Heart left ventricle (tissue), 13 donors: Measurements from ENCODE around the gene SMAD3.

Source experiments
- CTCF ChIP-seq, 12 donors: fragments of 200-600 bp; sonication (generic) in 4 of 12; IDR thresholded peaks; one replicate each; pipeline versions ENCODE4 v1.5.0 to v1.8.0; 2018 to 2022; ENCODE audit warnings: antibody characterized with exemption in 12 of 12, mild to moderate bottlenecking in 5 of 12
- POLR2A ChIP-seq, 2 donors: fragments of 450-650 bp; IDR thresholded peaks; one replicate each; pipeline ENCODE4 v1.6.1; 2017; ENCODE audit warnings: antibody characterized with exemption in 2 of 2, mild to moderate bottlenecking in 2 of 2, moderate library complexity in 2 of 2
- donor health status: ischemic (EF 13 %, LVEDD 7.1; RV severe dilation, severe dysfunction).
- donor health status: DM: no; HTN: yes; CAD: no.
- donor health status: DM: no; HTN: no; CAD: no.
- donor health status: ischemic (EF 25% LVEDD 6.9; RV normal size, moderate dysfunction).
- donor health status: ischemic (EF 25% LVEDD 5.7; RV mildly dilated, moderate dysfunction).
- donor health status: ischemic (EF 35%, LVEDD 5.7; RV mildly dilated, moderate dysfunction).
- donor health status: nonischemic (EF 11% LVEDD 7.7; RV severe dilation, severe dysfunction).
- donor health status: DM: yes; HTN: yes; CAD: no.
- donor health status: PGD.
- donor health status: ischemic (EF 29% LVEDD 5.4; RV normal size, mild dysfunction).
- donor health status: nonischemic (EF 23%, LVEDD 6.1; RV moderate dilation, normal function).

DNA sequence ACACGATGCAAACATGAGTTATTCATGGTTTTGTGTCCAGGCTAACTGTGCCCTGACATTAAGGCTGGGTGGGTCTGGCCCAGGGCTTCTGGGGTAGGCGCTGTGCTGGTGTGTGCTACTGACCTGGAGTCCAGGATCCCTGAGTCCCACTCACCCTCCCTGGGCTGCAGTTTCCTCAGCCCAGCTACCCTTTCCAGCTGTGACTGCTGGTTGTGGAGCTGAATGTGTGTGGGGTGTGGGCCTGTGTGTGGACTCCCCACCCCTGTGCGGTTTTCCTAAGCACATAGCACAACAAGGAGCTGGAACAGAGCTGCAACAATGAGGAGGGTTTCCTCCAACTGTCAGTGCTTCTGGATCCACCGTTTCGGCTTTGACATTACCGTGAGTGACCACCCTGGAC lies 38.0 kb downstream of the SMAD3 start:
- no peak for TF ChIP-seq CTCF (IDR thresholded peaks at IDR 0.05)
- TF ChIP-seq POLR2A (IDR thresholded peaks at IDR 0.05) = no peak
